Hippocampal formation (tissue), 2 donors: ENCODE measurements around the gene FCHSD2.
"Not testable (repeated sequence)": the region's sequence is repeated elsewhere in the genome, so short reads cannot be mapped to it uniquely, and the experiment has no call there.

Source experiments
- DNase-seq, 2 donors: peaks; one replicate each; lab custom pipeline; 2025; lab: John Stamatoyannopoulos, UW

FCHSD2 gene

DNA sequence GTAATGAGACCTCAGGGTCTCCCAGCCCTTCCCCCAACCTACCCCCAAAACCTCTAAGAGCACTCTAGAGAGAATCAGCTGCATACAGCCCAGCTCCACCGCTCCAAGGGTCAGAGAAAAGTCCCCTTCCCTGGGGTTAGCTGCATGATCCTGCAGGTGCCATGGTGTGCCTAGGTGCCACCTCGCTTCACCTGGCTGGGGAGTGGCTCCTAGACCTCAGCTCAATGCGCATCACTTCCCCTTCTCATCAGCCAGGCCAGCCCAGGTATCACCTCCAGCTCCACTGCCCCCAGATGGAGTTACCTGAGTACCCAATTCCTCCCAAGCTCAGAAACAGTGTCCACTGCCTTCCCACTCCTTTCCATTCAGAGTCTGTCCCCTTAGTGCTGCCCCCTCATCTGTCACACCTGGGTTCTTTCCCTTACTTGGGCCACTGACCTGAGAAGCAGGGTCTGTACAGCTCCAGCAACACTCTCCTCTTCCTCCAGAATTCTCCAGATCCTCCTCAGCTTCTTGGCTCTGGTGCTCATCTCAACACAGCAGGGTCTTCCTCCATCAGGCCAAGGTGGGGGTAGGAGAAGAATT, 349.6 kb downstream of the FCHSD2 start:
- DNase-seq, result no peak

DNA sequence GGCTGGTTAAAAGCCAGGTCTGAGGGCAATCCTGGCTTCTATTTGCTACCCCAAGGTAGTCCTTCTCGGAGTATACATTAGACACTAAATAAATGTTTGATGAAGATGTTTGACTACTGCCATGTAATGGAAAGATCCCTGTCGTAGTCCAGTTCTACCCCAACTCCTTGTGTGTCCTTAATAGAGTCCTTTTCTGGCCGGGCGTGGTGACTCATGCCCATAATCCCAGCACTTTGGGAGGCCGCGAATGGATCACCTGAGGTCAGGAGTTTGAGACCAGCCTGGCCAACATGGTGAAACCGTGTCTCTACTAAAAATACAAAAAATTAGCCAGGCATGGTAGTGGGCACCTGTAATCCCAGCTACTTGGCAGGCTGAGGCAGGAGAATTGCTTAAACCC, 350.9 kb downstream of the FCHSD2 start:
- not testable (repeated sequence) for DNase-seq

DNA sequence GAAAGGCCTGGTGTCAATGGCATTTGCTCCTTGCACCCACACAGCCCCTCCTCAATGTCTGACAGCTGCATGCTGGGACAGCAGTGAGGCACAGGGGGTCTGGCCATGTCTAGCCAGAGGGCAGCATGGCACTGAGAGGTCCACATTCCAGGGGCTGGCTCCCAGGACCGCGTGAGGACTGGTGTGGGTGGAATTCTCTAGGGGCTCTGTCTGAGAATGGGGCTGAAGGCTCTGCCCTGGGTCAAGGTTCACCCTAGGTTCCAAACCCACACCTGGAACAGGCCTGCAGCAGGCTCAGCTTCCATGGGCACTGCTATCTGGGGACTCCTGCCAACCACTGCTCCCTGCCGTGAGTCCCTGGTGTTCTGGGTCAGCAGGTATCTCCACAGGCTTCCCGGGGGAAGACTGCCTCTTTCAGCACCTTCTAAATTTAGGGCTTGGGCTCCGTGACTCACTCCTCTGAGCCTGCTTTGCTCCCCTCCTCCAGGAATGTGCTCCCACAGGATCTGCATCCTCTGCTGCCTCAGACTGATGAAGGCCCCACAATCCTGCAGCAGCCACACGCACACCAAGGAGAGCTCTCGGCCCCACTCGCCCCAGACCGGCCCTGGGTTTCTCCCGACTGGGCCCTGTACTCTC, 352.5 kb downstream of the FCHSD2 start:
- DNase-seq, result peak in 1 of 2 donors; percentile 45

DNA sequence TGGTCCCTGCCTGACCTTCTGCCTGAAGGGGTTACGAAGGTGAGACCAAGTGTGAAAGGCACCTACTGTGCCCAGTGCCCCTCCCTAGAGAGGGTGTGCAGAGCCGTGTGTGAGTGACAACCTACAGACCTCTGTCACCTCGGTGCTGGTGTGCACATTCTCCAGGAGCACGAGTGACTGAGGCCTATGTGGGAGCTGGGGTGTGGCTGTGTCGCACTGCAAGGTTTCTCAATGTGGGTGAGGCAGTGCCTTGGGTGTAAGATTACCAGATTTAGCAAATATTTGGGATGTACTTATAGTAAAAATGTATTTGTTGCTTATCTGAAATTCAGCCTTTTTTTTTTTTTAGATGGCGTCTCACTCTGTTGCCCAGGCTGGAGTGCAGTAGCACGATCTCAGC, 353.9 kb downstream of the FCHSD2 start:
- no peak for DNase-seq

DNA sequence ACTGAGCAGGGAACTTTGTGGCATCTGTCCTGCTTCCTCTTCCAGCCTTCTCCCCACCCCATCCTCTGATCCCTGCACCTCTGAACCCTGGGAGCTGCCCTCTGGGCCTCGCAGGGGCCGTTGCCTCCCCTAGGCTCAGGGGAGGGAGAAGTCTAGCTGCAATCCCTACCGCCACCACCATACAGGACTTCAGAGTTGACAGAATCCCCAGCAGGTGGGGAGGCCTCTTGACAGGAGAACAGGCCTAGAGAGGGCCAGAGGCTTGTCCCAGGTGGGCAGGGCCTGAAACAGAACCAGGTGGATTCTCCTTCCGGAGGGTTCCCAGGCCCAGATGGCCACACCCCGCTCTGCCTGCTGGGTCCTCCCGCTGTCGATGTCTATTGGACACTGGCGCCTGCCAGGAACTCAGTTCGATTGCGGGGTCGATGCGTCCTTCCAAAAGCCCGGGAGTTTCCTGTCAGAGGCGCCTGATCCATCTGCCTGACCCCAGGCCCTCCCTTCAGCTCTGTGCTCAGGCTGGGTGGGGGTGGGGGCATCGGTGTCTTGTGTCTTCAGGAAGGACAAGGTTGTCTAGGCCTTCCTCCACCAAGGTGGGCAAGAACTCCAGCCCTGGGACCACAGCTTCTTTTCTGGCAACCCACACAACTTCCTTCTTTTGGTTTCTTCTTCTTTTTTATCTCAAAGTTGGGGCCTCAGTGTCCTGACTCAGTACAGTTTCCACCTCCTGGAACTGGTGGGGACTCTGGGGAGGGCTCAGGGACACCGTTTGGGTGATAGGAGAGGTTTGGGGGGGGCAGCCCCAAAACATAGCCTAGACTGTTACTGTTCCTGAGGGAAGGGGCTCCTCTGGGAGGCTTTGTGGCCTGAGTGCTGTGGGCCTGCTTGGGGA, 354.7 kb downstream of the FCHSD2 start:
- no peak for DNase-seq
